GM08714 (cell line): ENCODE data around the gene MRPL57.
A peak's percentile ranks its signal among the peaks of the same experiment; 100 is the strongest.
"Not testable (repeated sequence)": the region's sequence is repeated elsewhere in the genome, so short reads cannot be mapped to it uniquely, and the experiment has no call there.

ENCODE experiments used
- H3K4me3 ChIP-seq: fragments of 200-500 bp; sonication (Bioruptor generic); 2 replicates; pipeline ENCODE4 v1.5.1; 2014; ENCODE audit warnings: mild to moderate bottlenecking, low read length, inconsistent platforms
- ZNF274 ChIP-seq: IDR thresholded peaks from 2 replicates; pipeline ENCODE4 v1.6.1; 2012; ENCODE audit warnings: mild to moderate bottlenecking, low read depth, low read length

Gene MRPL57

GRCh38 chr13:21176215-21176981, at the start of gene MRPL57, which contains the start of gene SKA3:
Gene MRPL57 (plus strand): TSS chr13:21176658. CDS start chr13:21176917, 259 bp downstream.
Gene SKA3 (minus strand): TSS chr13:21176552. CDS start chr13:21176477, 75 bp downstream.
- no peak for TF ChIP-seq ZNF274
- H3K4me3 ChIP-seq = peak within 1 kb of the TSS; percentile 94

- no peak overlapping the region for H3K4me3 ChIP-seq
- no peak for TF ChIP-seq ZNF274
These were observed 46.3 kb upstream of the MRPL57 start for GRCh38 chr13:21130116-21130515.

GRCh38 chr13:21133077-21133476, 43.4 kb upstream of the MRPL57 start:
- no peak overlapping the region for H3K4me3 ChIP-seq
- no peak for TF ChIP-seq ZNF274

- TF ChIP-seq ZNF274 = no peak
- H3K4me3 ChIP-seq = no peak overlapping the region
These were observed 42.0 kb upstream of the MRPL57 start for GRCh38 chr13:21134475-21134874.

GRCh38 chr13:21135833-21136232, 40.6 kb upstream of the MRPL57 start:
- H3K4me3 ChIP-seq = not testable (repeated sequence)

- TF ChIP-seq ZNF274 = no peak
- no peak overlapping the region for H3K4me3 ChIP-seq
These were observed 38.8 kb upstream of the MRPL57 start for GRCh38 chr13:21137696-21138095.

GRCh38 chr13:21138561-21138960, 37.9 kb upstream of the MRPL57 start:
- no peak for TF ChIP-seq ZNF274

GRCh38 chr13:21139374-21139773, 37.1 kb upstream of the MRPL57 start:
- peak overlapping the region; percentile 86 for H3K4me3 ChIP-seq
- TF ChIP-seq ZNF274 = no peak

More at GRCh38 chr13:21138561-21138960, 37.9 kb upstream of the MRPL57 start:
- H3K4me3 ChIP-seq = no peak overlapping the region

- H3K4me3 ChIP-seq = no peak overlapping the region
- TF ChIP-seq ZNF274 = no peak
These were observed 33.7 kb upstream of the MRPL57 start for GRCh38 chr13:21142766-21143165.

GRCh38 chr13:21147827-21148226, 28.6 kb upstream of the MRPL57 start:
- TF ChIP-seq ZNF274 = no peak
- H3K4me3 ChIP-seq = no peak overlapping the region

- no peak for TF ChIP-seq ZNF274
- H3K4me3 ChIP-seq = no peak overlapping the region
These were observed 27.8 kb upstream of the MRPL57 start for GRCh38 chr13:21148557-21149258.

- H3K4me3 ChIP-seq = no peak overlapping the region
- no peak for TF ChIP-seq ZNF274
These were observed 26.9 kb upstream of the MRPL57 start for GRCh38 chr13:21149568-21149967.

- no peak for TF ChIP-seq ZNF274
- no peak overlapping the region for H3K4me3 ChIP-seq
These were observed 26.4 kb upstream of the MRPL57 start for GRCh38 chr13:21150013-21150412.

GRCh38 chr13:21152251-21152899, 24.1 kb upstream of the MRPL57 start:
- no peak overlapping the region for H3K4me3 ChIP-seq
- no peak for TF ChIP-seq ZNF274

- no peak overlapping the region for H3K4me3 ChIP-seq
- no peak for TF ChIP-seq ZNF274
These were observed 11.8 kb upstream of the MRPL57 start for GRCh38 chr13:21164631-21165030.

- not testable (repeated sequence) for H3K4me3 ChIP-seq
These were observed 10.9 kb upstream of the MRPL57 start for GRCh38 chr13:21165606-21166005.
